Liver (tissue), 9 donors: ENCODE measurements around the gene HS3ST2. TPM values are rescaled to one million over a fixed set of nuclear protein-coding genes. Genes with fewer than 3 reads are reported as not detected.

Source experiments
- DNase-seq: peaks from one replicate; pipeline ENCODE4 v3.0.0-alpha.2; 2017; ENCODE audit warnings: low spot score
- H3K27ac ChIP-seq, 2 donors: one replicate each; pipeline ENCODE4 v1.7.0; 2013; ENCODE audit warnings: inconsistent platforms in 2 of 2, low read length in 2 of 2, control low read depth in 1 of 2, low read depth in 1 of 2, mild to moderate bottlenecking in 1 of 2
- H3K27me3 ChIP-seq, 4 donors: one replicate each; pipeline versions ENCODE4 v1.6.1 to v1.7.0; 2013; ENCODE audit warnings: low read length in 3 of 4, inconsistent platforms in 1 of 4, mild to moderate bottlenecking in 1 of 4, moderate library complexity in 1 of 4; ENCODE audit not compliant: control insufficient read depth in 4 of 4, insufficient read depth in 4 of 4
- H3K36me3 ChIP-seq, 4 donors: one replicate each; pipeline versions ENCODE4 v1.6.1 to v1.7.0; 2013; ENCODE audit warnings: low read length in 3 of 4, mild to moderate bottlenecking in 3 of 4, low read depth in 1 of 4, moderate library complexity in 1 of 4; ENCODE audit not compliant: control insufficient read depth in 4 of 4, insufficient read depth in 3 of 4
- H3K4me1 ChIP-seq, 4 donors: one replicate each; pipeline versions ENCODE4 v1.6.1 to v1.7.0; 2013; ENCODE audit warnings: low read length in 3 of 4, mild to moderate bottlenecking in 3 of 4, moderate library complexity in 1 of 4; ENCODE audit not compliant: control insufficient read depth in 4 of 4, insufficient read depth in 4 of 4
- H3K4me3 ChIP-seq, 3 donors: one replicate each; pipeline versions ENCODE4 v1.6.1 to v1.7.0; 2013; ENCODE audit warnings: low read length in 3 of 3, control low read depth in 1 of 3, low read depth in 1 of 3, mild to moderate bottlenecking in 1 of 3
- H3K9ac ChIP-seq, 2 donors: one replicate each; pipeline ENCODE4 v1.7.0; 2013; ENCODE audit warnings: low read length in 2 of 2, mild to moderate bottlenecking in 2 of 2, moderate library complexity in 2 of 2, control low read depth in 1 of 2, low read depth in 1 of 2
- H3K9me3 ChIP-seq, 4 donors: one replicate each; pipeline versions ENCODE4 v1.6.1 to v1.7.0; 2013; ENCODE audit warnings: low read length in 3 of 4; ENCODE audit not compliant: control insufficient read depth in 4 of 4
- EGR1 ChIP-seq, 2 donors: IDR thresholded peaks; 2 replicates each; pipeline ENCODE4 v1.6.1; 2016 to 2018; ENCODE audit warnings: antibody characterized with exemption in 2 of 2, low read depth in 2 of 2
- FOXA1 ChIP-seq: IDR thresholded peaks from 2 replicates; pipeline ENCODE4 v1.6.1; 2016; ENCODE audit warnings: antibody characterized with exemption
- FOXA2 ChIP-seq: IDR thresholded peaks from 2 replicates; pipeline ENCODE4 v1.6.1; 2016; ENCODE audit warnings: antibody characterized with exemption
- GABPA ChIP-seq, 2 donors: IDR thresholded peaks in 1 of 2; conservative IDR thresholded peaks in 1 of 2; 2 replicates each; pipeline ENCODE4 v1.6.1; 2016; ENCODE audit warnings: antibody characterized with exemption in 2 of 2, mild to moderate bottlenecking in 1 of 2, moderate library complexity in 1 of 2
- HNF4A ChIP-seq, 2 donors: conservative IDR thresholded peaks; 2 replicates each; pipeline ENCODE4 v1.6.1; 2016; ENCODE audit warnings: antibody characterized with exemption in 2 of 2, mild to moderate bottlenecking in 2 of 2
- HNF4G ChIP-seq: IDR thresholded peaks from 2 replicates; pipeline ENCODE4 v1.6.1; 2016; ENCODE audit warnings: antibody characterized with exemption
- JUND ChIP-seq, 2 donors: IDR thresholded peaks; 2 replicates each; pipeline ENCODE4 v1.6.1; 2016; ENCODE audit warnings: antibody characterized with exemption in 2 of 2
- NR2F2 ChIP-seq: IDR thresholded peaks from 2 replicates; pipeline ENCODE4 v1.6.1; 2016; ENCODE audit warnings: antibody characterized with exemption
- RAD21 ChIP-seq, 2 donors: IDR thresholded peaks; 2 replicates each; pipeline ENCODE4 v1.6.1; 2016; ENCODE audit warnings: antibody characterized with exemption in 2 of 2, mild to moderate bottlenecking in 2 of 2
- RXRA ChIP-seq, 2 donors: IDR thresholded peaks; 2 replicates each; pipeline ENCODE4 v1.6.1; 2017 to 2018; ENCODE audit warnings: antibody characterized with exemption in 2 of 2, mild to moderate bottlenecking in 1 of 2
- SP1 ChIP-seq: IDR thresholded peaks from 2 replicates; pipeline ENCODE4 v1.6.1; 2018; ENCODE audit warnings: antibody characterized with exemption, mild to moderate bottlenecking
- TAF1 ChIP-seq: conservative IDR thresholded peaks from 2 replicates; pipeline ENCODE4 v1.6.1; 2016; ENCODE audit warnings: antibody characterized with exemption, mild to moderate bottlenecking
- YY1 ChIP-seq: IDR thresholded peaks from 2 replicates; pipeline ENCODE4 v1.6.1; 2016; ENCODE audit warnings: antibody characterized with exemption, mild to moderate bottlenecking
- WGBS: extraction: QIAGEN DNeasy Blood & Tissue Kit; methylation state at CpG from one replicate; pipeline ENCODE4 v1.1.7; 2013; 5-methylcytosine and 5-hydroxymethylcytosine counted together
- polyA plus RNA-seq, 2 donors: library from polyadenylated mRNA; stranded (reverse) in 1 of 2; unstranded in 1 of 2; fragments of 200-250 nt in 1 of 2; fragments of >200 nt in 1 of 2; fragmentation: Nextera tagmentation in 1 of 2; extraction: Ambion mirVana in 1 of 2; gene quantifications; one replicate each; pipeline versions ENCODE4 v1.2.1 to v1.2.3, GENCODE V29; 2013 to 2015
- total RNA-seq, 2 donors: library from RNA; depleted of rRNA; stranded (reverse); fragments of >200 nt; gene quantifications; one replicate each; pipeline ENCODE4 v1.2.3, GENCODE V29; 2014
- TF ChIP-seq, protein P1 (sequence below): IDR thresholded peaks from 2 replicates; pipeline ENCODE4 v1.6.1; 2016; ENCODE audit warnings: antibody characterized with exemption
- TF ChIP-seq, protein P2 (sequence below): IDR thresholded peaks from 2 replicates; pipeline ENCODE4 v1.6.1; 2016; ENCODE audit warnings: antibody characterized with exemption
- TF ChIP-seq, protein P3 (sequence below): fragments of 150-350 bp; IDR thresholded peaks from 2 replicates; pipeline ENCODE4 v1.5.1; 2017; ENCODE audit warnings: improper control_type of control experiment, low read depth, low read length; ENCODE audit not compliant: missing input control
- TF ChIP-seq, protein P4 (sequence below): IDR thresholded peaks from 2 replicates; pipeline ENCODE4 v1.6.1; 2016; ENCODE audit warnings: antibody characterized with exemption
- TF ChIP-seq, protein P5 (sequence below): IDR thresholded peaks from 2 replicates; pipeline ENCODE4 v1.6.1; 2016; ENCODE audit warnings: antibody characterized with exemption, mild to moderate bottlenecking
- donor health status: healthy.
- donor health status: healthy.
- donor health status: healthy.
- donor health status: healthy.
- donor health status: healthy.

Gene HS3ST2
- total and polyA plus RNA-seq, 4 donors = 0.08 to 0.14 (median 0.09) TPM; not detected in 1

DNA sequence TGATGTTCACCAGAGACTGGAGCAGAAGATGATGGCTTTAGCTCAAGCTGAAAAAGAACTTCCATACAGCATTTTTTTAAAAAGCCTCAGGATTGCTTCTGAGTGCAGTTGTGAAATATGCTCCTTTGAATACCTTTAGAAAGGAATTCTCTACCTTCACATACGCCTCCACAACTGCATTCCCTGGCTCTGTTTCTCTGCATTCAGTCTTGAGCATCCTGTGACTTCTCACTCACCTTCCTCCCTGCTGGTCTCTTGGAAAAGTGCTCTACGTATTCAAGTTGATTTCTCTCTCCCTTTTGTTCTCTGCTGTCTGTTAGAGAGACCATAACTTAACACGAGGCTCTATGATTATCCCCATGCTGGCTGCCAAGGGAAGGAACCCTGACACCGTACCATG lies 34.5 kb downstream of the HS3ST2 start:
- DNase-seq = no peak

DNA sequence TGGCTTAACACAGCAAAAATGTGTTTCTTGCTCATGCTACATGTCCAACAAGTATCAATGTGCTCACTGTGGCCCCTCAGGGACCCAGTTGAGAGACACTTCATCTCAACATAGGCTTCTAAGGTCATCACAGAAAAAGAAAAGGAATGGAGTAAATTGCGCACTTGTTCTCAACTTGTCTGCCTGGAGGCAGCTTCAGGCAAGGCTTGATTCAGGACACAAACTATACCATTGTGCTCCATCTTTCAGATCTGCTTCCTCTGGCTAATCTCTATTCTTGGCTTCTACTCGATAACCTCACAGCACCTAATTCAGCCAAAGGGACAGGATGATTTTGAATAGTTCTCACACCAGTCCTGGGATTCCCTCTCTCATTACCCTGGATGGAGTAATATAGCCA lies 35.6 kb downstream of the HS3ST2 start:
- no peak overlapping the region for H3K27ac ChIP-seq
- H3K36me3 ChIP-seq = no peaks in the 10 kb centered on the region
- H3K4me1 ChIP-seq = no peaks in the 10 kb centered on the region
- TF ChIP-seq, protein P1, sequence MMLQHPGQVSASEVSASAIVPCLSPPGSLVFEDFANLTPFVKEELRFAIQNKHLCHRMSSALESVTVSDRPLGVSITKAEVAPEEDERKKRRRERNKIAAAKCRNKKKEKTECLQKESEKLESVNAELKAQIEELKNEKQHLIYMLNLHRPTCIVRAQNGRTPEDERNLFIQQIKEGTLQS = no peak
- TF ChIP-seq, protein P2, sequence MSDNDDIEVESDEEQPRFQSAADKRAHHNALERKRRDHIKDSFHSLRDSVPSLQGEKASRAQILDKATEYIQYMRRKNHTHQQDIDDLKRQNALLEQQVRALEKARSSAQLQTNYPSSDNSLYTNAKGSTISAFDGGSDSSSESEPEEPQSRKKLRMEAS = no peak
- TF ChIP-seq TAF1 = no peak
- no peak for TF ChIP-seq EGR1 (IDR thresholded peaks at IDR 0.05; ENCODE audit: low read depth in 2 of 2)
- no peak for TF ChIP-seq RXRA (IDR thresholded peaks at IDR 0.05)
- no peak for TF ChIP-seq GABPA (IDR thresholded peaks at IDR 0.05 in 1 of 2, conservative IDR thresholded peaks at IDR 0.05 in 1 of 2)
- TF ChIP-seq, protein P3, sequence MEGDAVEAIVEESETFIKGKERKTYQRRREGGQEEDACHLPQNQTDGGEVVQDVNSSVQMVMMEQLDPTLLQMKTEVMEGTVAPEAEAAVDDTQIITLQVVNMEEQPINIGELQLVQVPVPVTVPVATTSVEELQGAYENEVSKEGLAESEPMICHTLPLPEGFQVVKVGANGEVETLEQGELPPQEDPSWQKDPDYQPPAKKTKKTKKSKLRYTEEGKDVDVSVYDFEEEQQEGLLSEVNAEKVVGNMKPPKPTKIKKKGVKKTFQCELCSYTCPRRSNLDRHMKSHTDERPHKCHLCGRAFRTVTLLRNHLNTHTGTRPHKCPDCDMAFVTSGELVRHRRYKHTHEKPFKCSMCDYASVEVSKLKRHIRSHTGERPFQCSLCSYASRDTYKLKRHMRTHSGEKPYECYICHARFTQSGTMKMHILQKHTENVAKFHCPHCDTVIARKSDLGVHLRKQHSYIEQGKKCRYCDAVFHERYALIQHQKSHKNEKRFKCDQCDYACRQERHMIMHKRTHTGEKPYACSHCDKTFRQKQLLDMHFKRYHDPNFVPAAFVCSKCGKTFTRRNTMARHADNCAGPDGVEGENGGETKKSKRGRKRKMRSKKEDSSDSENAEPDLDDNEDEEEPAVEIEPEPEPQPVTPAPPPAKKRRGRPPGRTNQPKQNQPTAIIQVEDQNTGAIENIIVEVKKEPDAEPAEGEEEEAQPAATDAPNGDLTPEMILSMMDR = no peak
- TF ChIP-seq HNF4A (conservative IDR thresholded peaks at IDR 0.05) = no peak
- no peak for TF ChIP-seq FOXA1
- TF ChIP-seq, protein P4, sequence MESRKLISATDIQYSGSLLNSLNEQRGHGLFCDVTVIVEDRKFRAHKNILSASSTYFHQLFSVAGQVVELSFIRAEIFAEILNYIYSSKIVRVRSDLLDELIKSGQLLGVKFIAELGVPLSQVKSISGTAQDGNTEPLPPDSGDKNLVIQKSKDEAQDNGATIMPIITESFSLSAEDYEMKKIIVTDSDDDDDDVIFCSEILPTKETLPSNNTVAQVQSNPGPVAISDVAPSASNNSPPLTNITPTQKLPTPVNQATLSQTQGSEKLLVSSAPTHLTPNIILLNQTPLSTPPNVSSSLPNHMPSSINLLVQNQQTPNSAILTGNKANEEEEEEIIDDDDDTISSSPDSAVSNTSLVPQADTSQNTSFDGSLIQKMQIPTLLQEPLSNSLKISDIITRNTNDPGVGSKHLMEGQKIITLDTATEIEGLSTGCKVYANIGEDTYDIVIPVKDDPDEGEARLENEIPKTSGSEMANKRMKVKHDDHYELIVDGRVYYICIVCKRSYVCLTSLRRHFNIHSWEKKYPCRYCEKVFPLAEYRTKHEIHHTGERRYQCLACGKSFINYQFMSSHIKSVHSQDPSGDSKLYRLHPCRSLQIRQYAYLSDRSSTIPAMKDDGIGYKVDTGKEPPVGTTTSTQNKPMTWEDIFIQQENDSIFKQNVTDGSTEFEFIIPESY = no peak
- no peak for TF ChIP-seq JUND (IDR thresholded peaks at IDR 0.05)
- no peak for TF ChIP-seq SP1
- no peak for TF ChIP-seq YY1
- no peak for TF ChIP-seq HNF4G
- no peak for TF ChIP-seq FOXA2
- TF ChIP-seq RAD21 (IDR thresholded peaks at IDR 0.05) = no peak
- TF ChIP-seq NR2F2 = no peak
- TF ChIP-seq, protein P5, sequence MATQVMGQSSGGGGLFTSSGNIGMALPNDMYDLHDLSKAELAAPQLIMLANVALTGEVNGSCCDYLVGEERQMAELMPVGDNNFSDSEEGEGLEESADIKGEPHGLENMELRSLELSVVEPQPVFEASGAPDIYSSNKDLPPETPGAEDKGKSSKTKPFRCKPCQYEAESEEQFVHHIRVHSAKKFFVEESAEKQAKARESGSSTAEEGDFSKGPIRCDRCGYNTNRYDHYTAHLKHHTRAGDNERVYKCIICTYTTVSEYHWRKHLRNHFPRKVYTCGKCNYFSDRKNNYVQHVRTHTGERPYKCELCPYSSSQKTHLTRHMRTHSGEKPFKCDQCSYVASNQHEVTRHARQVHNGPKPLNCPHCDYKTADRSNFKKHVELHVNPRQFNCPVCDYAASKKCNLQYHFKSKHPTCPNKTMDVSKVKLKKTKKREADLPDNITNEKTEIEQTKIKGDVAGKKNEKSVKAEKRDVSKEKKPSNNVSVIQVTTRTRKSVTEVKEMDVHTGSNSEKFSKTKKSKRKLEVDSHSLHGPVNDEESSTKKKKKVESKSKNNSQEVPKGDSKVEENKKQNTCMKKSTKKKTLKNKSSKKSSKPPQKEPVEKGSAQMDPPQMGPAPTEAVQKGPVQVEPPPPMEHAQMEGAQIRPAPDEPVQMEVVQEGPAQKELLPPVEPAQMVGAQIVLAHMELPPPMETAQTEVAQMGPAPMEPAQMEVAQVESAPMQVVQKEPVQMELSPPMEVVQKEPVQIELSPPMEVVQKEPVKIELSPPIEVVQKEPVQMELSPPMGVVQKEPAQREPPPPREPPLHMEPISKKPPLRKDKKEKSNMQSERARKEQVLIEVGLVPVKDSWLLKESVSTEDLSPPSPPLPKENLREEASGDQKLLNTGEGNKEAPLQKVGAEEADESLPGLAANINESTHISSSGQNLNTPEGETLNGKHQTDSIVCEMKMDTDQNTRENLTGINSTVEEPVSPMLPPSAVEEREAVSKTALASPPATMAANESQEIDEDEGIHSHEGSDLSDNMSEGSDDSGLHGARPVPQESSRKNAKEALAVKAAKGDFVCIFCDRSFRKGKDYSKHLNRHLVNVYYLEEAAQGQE = no peak
- peaks cover 0 to 7% (median 2%) of the 10 kb centered on the region in 4 donors for H3K27me3 ChIP-seq
- no peak overlapping the region for H3K9ac ChIP-seq
- 84% methylated on average over 2 of the region's 2 CpGs for WGBS
- H3K4me3 ChIP-seq = no peak overlapping the region
- DNase-seq = no peak
- H3K9me3 ChIP-seq = no peaks in the 10 kb centered on the region

More for the DNA sequence above, 34.5 kb downstream of the HS3ST2 start:
- Histone ChIP-seq H3K9ac (no peak overlapping the region), H3K27me3 (peaks cover 0 to 7% (median 2%) of the 10 kb centered on the region in 4 donors), H3K9me3 (no peaks in the 10 kb centered on the region), H3K27ac (no peak overlapping the region), H3K4me3 (no peak overlapping the region), H3K36me3 (no peaks in the 10 kb centered on the region), H3K4me1 (no peaks in the 10 kb centered on the region)
- TF ChIP-seq FOXA1 (no peak), YY1 (no peak), EGR1 (IDR thresholded peaks at IDR 0.05; ENCODE audit: low read depth in 2 of 2) (no peak), HNF4G (no peak), GABPA (IDR thresholded peaks at IDR 0.05 in 1 of 2, conservative IDR thresholded peaks at IDR 0.05 in 1 of 2) (no peak), RXRA (IDR thresholded peaks at IDR 0.05) (no peak), JUND (IDR thresholded peaks at IDR 0.05) (no peak)
- 38% methylated on average over 4 of the region's 4 CpGs for whole genome bisulfite sequencing
